HepG2 (cell line): ENCODE data around the gene CFAP92. TPM values are rescaled to one million over a fixed set of nuclear protein-coding genes. Genes with fewer than 3 reads are reported as not detected.

Experiments used
- ATAC-seq: fragments of 200-7000 bp; cut with Tn5 transposase; 3 replicates; pipeline ENCODE4 v1.9.1; 2020; ENCODE audit warnings: mild to moderate bottlenecking, moderate library complexity
- BruUV-seq: library from RNA; stranded (reverse); fragments of 400-500 nt; replicated peaks from 2 replicates; lab custom pipeline; 2021; lab: Mats Ljungman, UMichigan
- CTCF ChIA-PET: fragments of 300-600 bp; formaldehyde crosslinking; extraction: SDS; loops from one replicate; lab custom pipeline; 2021; ENCODE audit warnings: low total read pairs, inconsistent platforms, low intra/inter-chr PET ratio; lab: Yijun Ruan, JAX
- POLR2A ChIA-PET: fragments of 350-600 bp; sonication (Branson Sonifier 250); formaldehyde crosslinking; loops from one replicate; lab custom pipeline; 2020; ENCODE audit warnings: antibody characterized with exemption, inconsistent platforms; lab: Yijun Ruan, JAX
- DNase-seq: peaks from one replicate; pipeline ENCODE4 v3.0.0-alpha.2; 2015; ENCODE audit warnings: low spot score
- FAIRE-seq: peaks from 3 replicates; lab custom pipeline; 2011; peaks lifted over from hg19 to GRCh38; lab: Jason Lieb, UNC
- H2AFZ ChIP-seq: one replicate; pipeline ENCODE4 v1.6.1; 2011; ENCODE audit warnings: low read length, inconsistent platforms
- H3K27ac ChIP-seq: fragments of 300-600 bp; 3 replicates; pipeline ENCODE4 v1.8.0; 2011; ENCODE audit warnings: mixed run types, mild to moderate bottlenecking, mixed read lengths, low read length, inconsistent platforms; ENCODE audit not compliant: insufficient read depth; ENCODE audit errors: extremely low read length
- H3K27me3 ChIP-seq, 2 experiments: fragments of 200-600 bp in 1 of 2; 2 replicates in 1 of 2; 3 replicates in 1 of 2; pipeline versions ENCODE4 v1.6.0 to v1.8.0; 2011; ENCODE audit warnings: low read length in 2 of 2, mild to moderate bottlenecking in 2 of 2, moderate library complexity in 2 of 2, inconsistent platforms in 1 of 2; ENCODE audit not compliant: insufficient read depth in 2 of 2, control insufficient read depth in 1 of 2
- H3K36me3 ChIP-seq, 2 experiments: fragments of 200-600 bp in 1 of 2; replicated peaks in 1 of 2; 2 replicates in 1 of 2; 3 replicates in 1 of 2; pipeline versions ENCODE4 v1.5.1 to v1.8.0; 2011; ENCODE audit warnings: low read length in 2 of 2, inconsistent platforms in 1 of 2; ENCODE audit not compliant: insufficient read depth in 2 of 2, control insufficient read depth in 1 of 2
- H3K4me1 ChIP-seq: 2 replicates; pipeline ENCODE4 v1.5.1; 2012; ENCODE audit warnings: low read length, inconsistent platforms; ENCODE audit not compliant: insufficient read depth
- H3K4me2 ChIP-seq: 2 replicates; pipeline ENCODE4 v1.6.0; 2011; ENCODE audit warnings: low read depth, low read length, inconsistent platforms
- H3K4me3 ChIP-seq, 3 experiments: fragments of 200-600 bp in 1 of 3; sonication (generic), shearing (Covaris generic) in 1 of 3; replicated peaks in 1 of 3; 2 replicates each; pipeline ENCODE4 v1.5.1; 2011 to 2016; ENCODE audit warnings: low read length in 3 of 3, inconsistent platforms in 2 of 3, low read depth in 2 of 3, mild to moderate bottlenecking in 2 of 3, control low read depth in 1 of 3, mixed read lengths in 1 of 3; ENCODE audit not compliant: insufficient read depth in 1 of 3
- H3K79me2 ChIP-seq: one replicate; pipeline ENCODE4 v1.6.1; 2011; ENCODE audit warnings: low read length, inconsistent platforms; ENCODE audit not compliant: insufficient read depth
- H3K9ac ChIP-seq: 2 replicates; pipeline ENCODE4 v1.6.0; 2011; ENCODE audit warnings: mild to moderate bottlenecking, low read depth, low read length, inconsistent platforms; ENCODE audit not compliant: insufficient read depth
- H3K9me3 ChIP-seq: 2 replicates; pipeline ENCODE4 v1.5.1; 2012; ENCODE audit warnings: mild to moderate bottlenecking, low read length
- H4K20me1 ChIP-seq: 2 replicates; pipeline ENCODE4 v1.6.0; 2011; ENCODE audit warnings: inconsistent platforms, mild to moderate bottlenecking, low read length, moderate library complexity; ENCODE audit not compliant: insufficient read depth
- HNRNPK ChIP-seq: fragments of 200-400 bp; formaldehyde crosslinking; IDR thresholded peaks from 2 replicates; pipeline ENCODE4 v1.6.1; 2018; ENCODE audit warnings: low read length, low read depth, moderate library complexity, mild to moderate bottlenecking; ENCODE audit not compliant: poor library complexity, severe bottlenecking
- RFX3 ChIP-seq: IDR thresholded peaks from 2 replicates; pipeline ENCODE4 v1.6.1; 2016; ENCODE audit warnings: missing biosample characterization, missing genetic modification reagents
- WGBS: methylation state at CpG from one replicate; pipeline ENCODE4 v1.1.6; 2017; ENCODE audit warnings: low lambda C conversion rate; 5-methylcytosine and 5-hydroxymethylcytosine counted together
- in situ Hi-C: cut with HindIII; loops from 2 replicates; pipeline ENCODE4 v1.10.0; 2017; ENCODE audit warnings: low pct_unique_long_range_greater_than_20kb; ENCODE audit not compliant: extremely low pct_ligation_motif_present
- intact Hi-C: fragments of 100-400 bp; cut with micrococcal nuclease; formaldehyde crosslinking; loops from one replicate; pipeline ENCODE4 v1.10.0; 2022; ENCODE audit not compliant: unreplicated experiment
- polyA plus RNA-seq, 8 experiments: library from polyadenylated mRNA; depleted of rRNA in 3 of 8; stranded (reverse) in 7 of 8; unstranded in 1 of 8; fragments of >200 nt; fragmentation: Illumina TruSeq in 4 of 8; extraction: Trizol in 4 of 8; gene quantifications; 2 replicates each; pipeline versions ENCODE4 v1.2.1 to v1.2.3, GENCODE V29; 2011 to 2016; ENCODE audit warnings: low read depth in 4 of 8, missing spikeins in 1 of 8, mixed read lengths in 1 of 8; ENCODE audit not compliant: insufficient read depth in 1 of 8
- total RNA-seq, 5 experiments: library from RNA; depleted of rRNA; stranded (reverse); fragments of >200 nt; fragmentation: Illumina TruSeq; extraction: Trizol; gene quantifications; 2 replicates each; pipeline ENCODE4 v1.2.3, GENCODE V29; 2016; ENCODE audit warnings: low read depth in 1 of 5
- TF ChIP-seq, protein P1 (sequence below): sonication (generic); formaldehyde crosslinking; IDR thresholded peaks from 2 replicates; pipeline ENCODE4 v1.5.1; 2020; ENCODE audit warnings: mild to moderate bottlenecking, missing genetic modification reagents, borderline replicate concordance

The CFAP92 gene
- total and polyA plus RNA-seq, 2 of the 13 experiments (the other 11 are each of a cell fraction or from before 2014, with no cell fraction given): 0.18 to 0.46 TPM

DNA sequence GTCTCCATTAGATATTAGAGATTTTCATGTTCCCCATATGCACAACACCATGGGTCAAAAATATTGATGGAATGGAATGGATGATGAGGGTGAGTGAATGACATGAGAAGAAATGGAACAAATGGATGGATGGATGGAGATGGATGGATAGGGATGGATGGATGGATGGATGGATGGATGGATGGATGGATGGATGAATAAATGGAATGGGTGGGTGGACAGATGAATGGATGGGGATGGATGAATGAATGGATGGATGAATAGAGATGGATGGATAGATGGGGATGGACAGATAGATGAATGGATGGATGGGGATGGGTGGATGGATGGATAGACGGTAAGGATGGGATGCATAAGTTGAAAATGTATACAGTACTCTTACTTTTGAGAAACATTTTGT, 18.6 kb downstream of the CFAP92 start:
- ChIA-PET POLR2A (no interaction called here), CTCF (no interaction called here)
- H3K4me1 ChIP-seq: no peaks in the 10 kb centered on the region
- in situ Hi-C loops: loop anchor here (10.0 kb wide), 1 partner anchor 110 kb away; no protein-coding TSS in a partner anchor
- no peak for ATAC-seq
- no peak overlapping the region for H2AFZ ChIP-seq
- H3K9ac ChIP-seq: no peak overlapping the region
- WGBS: 2% methylated on average over 1 of the region's 1 CpG
- no peak overlapping the region for H3K4me2 ChIP-seq
- no TSS peak for BruUV-seq
- TF ChIP-seq, protein P1, sequence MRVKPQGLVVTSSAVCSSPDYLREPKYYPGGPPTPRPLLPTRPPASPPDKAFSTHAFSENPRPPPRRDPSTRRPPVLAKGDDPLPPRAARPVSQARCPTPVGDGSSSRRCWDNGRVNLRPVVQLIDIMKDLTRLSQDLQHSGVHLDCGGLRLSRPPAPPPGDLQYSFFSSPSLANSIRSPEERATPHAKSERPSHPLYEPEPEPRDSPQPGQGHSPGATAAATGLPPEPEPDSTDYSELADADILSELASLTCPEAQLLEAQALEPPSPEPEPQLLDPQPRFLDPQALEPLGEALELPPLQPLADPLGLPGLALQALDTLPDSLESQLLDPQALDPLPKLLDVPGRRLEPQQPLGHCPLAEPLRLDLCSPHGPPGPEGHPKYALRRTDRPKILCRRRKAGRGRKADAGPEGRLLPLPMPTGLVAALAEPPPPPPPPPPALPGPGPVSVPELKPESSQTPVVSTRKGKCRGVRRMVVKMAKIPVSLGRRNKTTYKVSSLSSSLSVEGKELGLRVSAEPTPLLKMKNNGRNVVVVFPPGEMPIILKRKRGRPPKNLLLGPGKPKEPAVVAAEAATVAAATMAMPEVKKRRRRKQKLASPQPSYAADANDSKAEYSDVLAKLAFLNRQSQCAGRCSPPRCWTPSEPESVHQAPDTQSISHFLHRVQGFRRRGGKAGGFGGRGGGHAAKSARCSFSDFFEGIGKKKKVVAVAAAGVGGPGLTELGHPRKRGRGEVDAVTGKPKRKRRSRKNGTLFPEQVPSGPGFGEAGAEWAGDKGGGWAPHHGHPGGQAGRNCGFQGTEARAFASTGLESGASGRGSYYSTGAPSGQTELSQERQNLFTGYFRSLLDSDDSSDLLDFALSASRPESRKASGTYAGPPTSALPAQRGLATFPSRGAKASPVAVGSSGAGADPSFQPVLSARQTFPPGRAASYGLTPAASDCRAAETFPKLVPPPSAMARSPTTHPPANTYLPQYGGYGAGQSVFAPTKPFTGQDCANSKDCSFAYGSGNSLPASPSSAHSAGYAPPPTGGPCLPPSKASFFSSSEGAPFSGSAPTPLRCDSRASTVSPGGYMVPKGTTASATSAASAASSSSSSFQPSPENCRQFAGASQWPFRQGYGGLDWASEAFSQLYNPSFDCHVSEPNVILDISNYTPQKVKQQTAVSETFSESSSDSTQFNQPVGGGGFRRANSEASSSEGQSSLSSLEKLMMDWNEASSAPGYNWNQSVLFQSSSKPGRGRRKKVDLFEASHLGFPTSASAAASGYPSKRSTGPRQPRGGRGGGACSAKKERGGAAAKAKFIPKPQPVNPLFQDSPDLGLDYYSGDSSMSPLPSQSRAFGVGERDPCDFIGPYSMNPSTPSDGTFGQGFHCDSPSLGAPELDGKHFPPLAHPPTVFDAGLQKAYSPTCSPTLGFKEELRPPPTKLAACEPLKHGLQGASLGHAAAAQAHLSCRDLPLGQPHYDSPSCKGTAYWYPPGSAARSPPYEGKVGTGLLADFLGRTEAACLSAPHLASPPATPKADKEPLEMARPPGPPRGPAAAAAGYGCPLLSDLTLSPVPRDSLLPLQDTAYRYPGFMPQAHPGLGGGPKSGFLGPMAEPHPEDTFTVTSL (CRISPR knock-in tag): no peak
- TF ChIP-seq RFX3 (CRISPR knock-in tag) (no peak), HNRNPK (peak; percentile 66)
- H3K4me3 ChIP-seq: no peak overlapping the region
- no peaks in the 10 kb centered on the region for H4K20me1 ChIP-seq
- no peaks in the 10 kb centered on the region for H3K79me2 ChIP-seq
- H3K27me3 ChIP-seq: peaks cover 0 to 19% of the 10 kb centered on the region in 2 experiments; a peak in 3 of 5 replicates
- no peak overlapping the region for H3K27ac ChIP-seq
- intact Hi-C loops: no loop called here
- DNase-seq: no peak
- no peak for FAIRE-seq
- no peaks in the 10 kb centered on the region for H3K36me3 ChIP-seq
- no peaks in the 10 kb centered on the region for H3K9me3 ChIP-seq
